ENCODE measurements around the gene TRHDE. TPM values are rescaled to one million over a fixed set of nuclear protein-coding genes. Genes with fewer than 3 reads are reported as not detected.

TRHDE gene
- total and polyA plus RNA-seq, 9 of the 15 experiments (the other 6 are each of a cell fraction or from before 2014, with no cell fraction given): 0.03 to 0.29 (median 0.09) TPM

DNA sequence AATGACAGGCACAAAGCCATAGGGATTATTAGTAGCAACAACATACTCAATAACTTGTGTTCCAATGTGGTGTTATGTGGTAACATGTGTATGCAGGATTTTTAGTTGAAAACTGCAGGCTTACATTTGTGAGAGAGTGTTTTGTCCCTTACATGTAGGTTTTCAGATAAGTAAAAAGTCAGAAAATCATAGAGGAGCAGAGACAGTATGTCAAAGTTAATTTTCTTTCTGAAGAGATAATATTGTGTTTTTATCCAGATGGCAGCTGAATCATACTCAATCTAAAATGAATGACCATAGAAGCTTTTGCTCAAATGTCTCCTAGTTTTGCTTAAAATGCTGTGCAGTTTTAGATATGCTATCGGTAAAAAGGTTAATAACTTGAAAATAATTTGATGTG, 277.0 kb downstream of the TRHDE start:
- FAIRE-seq: no peak
- Histone ChIP-seq H3K9me3 (replicated peaks; ENCODE audit: control insufficient read depth, insufficient read depth, low read depth, low read length) (0 out of 2 replicates have a peak, but pooled peaks cover 1% of the 10 kb centered on the region), H3K27ac (ENCODE audit: extremely low read depth, low read depth, low read length) (no peak overlapping the region), H3K9ac (ENCODE audit: insufficient read depth in 1 of 2, low read depth in 2 of 2, low read length in 2 of 2) (no peak overlapping the region), H3K4me1 (replicated peaks in 1 of 2; ENCODE audit: control insufficient read depth in 2 of 2, insufficient read depth in 2 of 2, low read length in 2 of 2) (no peaks in the 10 kb centered on the region), H3K79me2 (ENCODE audit: control insufficient read depth, insufficient read depth, low read length) (no peaks in the 10 kb centered on the region), H3K27me3 (ENCODE audit: control insufficient read depth in 2 of 2, insufficient read depth in 2 of 2, low read length in 2 of 2) (no peaks in the 10 kb centered on the region), H3K36me3 (ENCODE audit: control insufficient read depth, insufficient read depth, low read length) (no peaks in the 10 kb centered on the region), H3K4me3 (no peak overlapping the region), H3K9me1 (ENCODE audit: control insufficient read depth, insufficient read depth, low read length) (no peaks in the 10 kb centered on the region), H2AFZ (ENCODE audit: low read depth, low read length) (no peak overlapping the region), H4K20me1 (replicated peaks; ENCODE audit: control insufficient read depth, insufficient read depth, low read length) (no peaks in the 10 kb centered on the region), H3K4me2 (ENCODE audit: insufficient read depth, low read length) (no peak overlapping the region)
- in situ Hi-C loops (cut with MboI): no loop called here
- no peak for ATAC-seq
- no peak for DNase-seq (ENCODE audit: extremely low read depth in 1 of 4, low spot score in 3 of 4)
- ChIA-PET POLR2A (no interaction called here), CTCF (ENCODE audit: low intra/inter-chr PET ratio) (no interaction called here)
- WGBS (ENCODE audit: insufficient coverage, low coverage, missing lambda C conversion rate): 9% methylated on average over 1 of the region's 1 CpG
- intact Hi-C loops (cut with micrococcal nuclease): no loop called here
- no TSS peak for BruUV-seq (replicated peaks)
- TF ChIP-seq CHD4 (IDR thresholded peaks at IDR 0.05; ENCODE audit: insufficient read depth, insufficient replicate concordance, low read depth, low read length, poor library complexity, severe bottlenecking): no peak
- no peak for TF ChIP-seq NCOA2 (IDR thresholded peaks at IDR 0.05; ENCODE audit: partially characterized antibody in 2 of 2)
- TF ChIP-seq, protein P1, sequence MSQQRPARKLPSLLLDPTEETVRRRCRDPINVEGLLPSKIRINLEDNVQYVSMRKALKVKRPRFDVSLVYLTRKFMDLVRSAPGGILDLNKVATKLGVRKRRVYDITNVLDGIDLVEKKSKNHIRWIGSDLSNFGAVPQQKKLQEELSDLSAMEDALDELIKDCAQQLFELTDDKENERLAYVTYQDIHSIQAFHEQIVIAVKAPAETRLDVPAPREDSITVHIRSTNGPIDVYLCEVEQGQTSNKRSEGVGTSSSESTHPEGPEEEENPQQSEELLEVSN (IDR thresholded peaks at IDR 0.05; ENCODE audit: borderline replicate concordance in 1 of 2, extremely low read depth in 1 of 2, insufficient read depth in 1 of 2, insufficient read length in 1 of 2, low read depth in 1 of 2, low read length in 1 of 2, poor library complexity in 1 of 2, severe bottlenecking in 1 of 2): no peak
- no peak for TF ChIP-seq RUNX1 (IDR thresholded peaks at IDR 0.05; ENCODE audit: low read depth)
- TF ChIP-seq SMAD3 (CRISPR knock-in tag; conservative IDR thresholded peaks at IDR 0.05): no peak
- TF ChIP-seq, protein P2, sequence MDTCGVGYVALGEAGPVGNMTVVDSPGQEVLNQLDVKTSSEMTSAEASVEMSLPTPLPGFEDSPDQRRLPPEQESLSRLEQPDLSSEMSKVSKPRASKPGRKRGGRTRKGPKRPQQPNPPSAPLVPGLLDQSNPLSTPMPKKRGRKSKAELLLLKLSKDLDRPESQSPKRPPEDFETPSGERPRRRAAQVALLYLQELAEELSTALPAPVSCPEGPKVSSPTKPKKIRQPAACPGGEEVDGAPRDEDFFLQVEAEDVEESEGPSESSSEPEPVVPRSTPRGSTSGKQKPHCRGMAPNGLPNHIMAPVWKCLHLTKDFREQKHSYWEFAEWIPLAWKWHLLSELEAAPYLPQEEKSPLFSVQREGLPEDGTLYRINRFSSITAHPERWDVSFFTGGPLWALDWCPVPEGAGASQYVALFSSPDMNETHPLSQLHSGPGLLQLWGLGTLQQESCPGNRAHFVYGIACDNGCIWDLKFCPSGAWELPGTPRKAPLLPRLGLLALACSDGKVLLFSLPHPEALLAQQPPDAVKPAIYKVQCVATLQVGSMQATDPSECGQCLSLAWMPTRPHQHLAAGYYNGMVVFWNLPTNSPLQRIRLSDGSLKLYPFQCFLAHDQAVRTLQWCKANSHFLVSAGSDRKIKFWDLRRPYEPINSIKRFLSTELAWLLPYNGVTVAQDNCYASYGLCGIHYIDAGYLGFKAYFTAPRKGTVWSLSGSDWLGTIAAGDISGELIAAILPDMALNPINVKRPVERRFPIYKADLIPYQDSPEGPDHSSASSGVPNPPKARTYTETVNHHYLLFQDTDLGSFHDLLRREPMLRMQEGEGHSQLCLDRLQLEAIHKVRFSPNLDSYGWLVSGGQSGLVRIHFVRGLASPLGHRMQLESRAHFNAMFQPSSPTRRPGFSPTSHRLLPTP (IDR thresholded peaks at IDR 0.05; ENCODE audit: borderline replicate concordance, extremely low read depth, insufficient read length): no peak
- no peak for TF ChIP-seq FOXJ2 (tag; IDR thresholded peaks at IDR 0.05)
- no peak for TF ChIP-seq HNRNPH1 (optimal IDR thresholded peaks at IDR 0.05; ENCODE audit: low read depth, low read length)
- no peak for TF ChIP-seq TCF3 (CRISPR knock-in tag; IDR thresholded peaks at IDR 0.05)
- no peak for TF ChIP-seq CREB3L1 (IDR thresholded peaks at IDR 0.05; ENCODE audit: borderline replicate concordance, low read depth)
- TF ChIP-seq, protein P3, sequence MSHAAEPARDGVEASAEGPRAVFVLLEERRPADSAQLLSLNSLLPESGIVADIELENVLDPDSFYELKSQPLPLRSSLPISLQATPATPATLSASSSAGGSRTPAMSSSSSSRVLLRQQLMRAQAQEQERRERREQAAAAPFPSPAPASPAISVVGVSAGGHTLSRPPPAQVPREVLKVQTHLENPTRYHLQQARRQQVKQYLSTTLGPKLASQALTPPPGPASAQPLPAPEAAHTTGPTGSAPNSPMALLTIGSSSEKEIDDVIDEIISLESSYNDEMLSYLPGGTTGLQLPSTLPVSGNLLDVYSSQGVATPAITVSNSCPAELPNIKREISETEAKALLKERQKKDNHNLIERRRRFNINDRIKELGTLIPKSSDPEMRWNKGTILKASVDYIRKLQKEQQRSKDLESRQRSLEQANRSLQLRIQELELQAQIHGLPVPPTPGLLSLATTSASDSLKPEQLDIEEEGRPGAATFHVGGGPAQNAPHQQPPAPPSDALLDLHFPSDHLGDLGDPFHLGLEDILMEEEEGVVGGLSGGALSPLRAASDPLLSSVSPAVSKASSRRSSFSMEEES (CRISPR knock-in tag; IDR thresholded peaks at IDR 0.05): no peak
- TF ChIP-seq ZNF41 (CRISPR knock-in tag; conservative IDR thresholded peaks at IDR 0.05): no peak
- no peak for TF ChIP-seq RFX1 (IDR thresholded peaks at IDR 0.05)
